ENCODE results near the gene LGMN.

LGMN gene

GRCh38 chr14:92719421-92719820, 29.0 kb downstream of the LGMN start:
- no peaks in the 10 kb centered on the region for H4K20me1 ChIP-seq (ENCODE audit: control insufficient read depth, insufficient read depth, low read depth, low read length)
- no peaks in the 10 kb centered on the region for H3K9me2 ChIP-seq (replicated peaks; ENCODE audit: control insufficient read depth, low read length)
- no peaks in the 10 kb centered on the region for H3K27me3 ChIP-seq (ENCODE audit: control insufficient read depth, low read length)
- H3K4me3 ChIP-seq (ENCODE audit: low read length), result no peak overlapping the region
- H3K79me2 ChIP-seq (ENCODE audit: control insufficient read depth, low read length), result no peaks in the 10 kb centered on the region
- H3F3A ChIP-seq (ENCODE audit: control insufficient read depth, insufficient read depth), result no peaks in the 10 kb centered on the region
- no peak overlapping the region for H3K4me2 ChIP-seq (ENCODE audit: low read length)
- TF ChIP-seq EZH2phosphoT487 (IDR thresholded peaks at IDR 0.05; ENCODE audit: borderline replicate concordance, low read length) (no peak), CTCF (IDR thresholded peaks at IDR 0.05; ENCODE audit: low read depth, low read length, poor library complexity, severe bottlenecking) (no peak)
- H3K36me3 ChIP-seq (ENCODE audit: control insufficient read depth, low read length), result no peaks in the 10 kb centered on the region
- no peak overlapping the region for H3K27ac ChIP-seq (ENCODE audit: low read depth, low read length)
- no peaks in the 10 kb centered on the region for H3K9me3 ChIP-seq (ENCODE audit: control insufficient read depth, insufficient read depth, low read length)
- no peaks in the 10 kb centered on the region for H3K4me1 ChIP-seq (ENCODE audit: control insufficient read depth, low read length)

- H3F3A ChIP-seq (ENCODE audit: control insufficient read depth, insufficient read depth), result no peaks in the 10 kb centered on the region
- TF ChIP-seq CTCF (IDR thresholded peaks at IDR 0.05; ENCODE audit: low read depth, low read length, poor library complexity, severe bottlenecking) (no peak), EZH2phosphoT487 (IDR thresholded peaks at IDR 0.05; ENCODE audit: borderline replicate concordance, low read length) (no peak)
- no peak overlapping the region for H3K27ac ChIP-seq (ENCODE audit: low read depth, low read length)
- H3K4me2 ChIP-seq (ENCODE audit: low read length), result no peak overlapping the region
- no peaks in the 10 kb centered on the region for H3K4me1 ChIP-seq (ENCODE audit: control insufficient read depth, low read length)
- no peaks in the 10 kb centered on the region for H3K9me3 ChIP-seq (ENCODE audit: control insufficient read depth, insufficient read depth, low read length)
- H3K79me2 ChIP-seq (ENCODE audit: control insufficient read depth, low read length), result no peaks in the 10 kb centered on the region
- no peaks in the 10 kb centered on the region for H3K36me3 ChIP-seq (ENCODE audit: control insufficient read depth, low read length)
- no peaks in the 10 kb centered on the region for H3K27me3 ChIP-seq (ENCODE audit: control insufficient read depth, low read length)
- no peaks in the 10 kb centered on the region for H3K9me2 ChIP-seq (replicated peaks; ENCODE audit: control insufficient read depth, low read length)
- no peak overlapping the region for H3K4me3 ChIP-seq (ENCODE audit: low read length)
- no peaks in the 10 kb centered on the region for H4K20me1 ChIP-seq (ENCODE audit: control insufficient read depth, insufficient read depth, low read depth, low read length)
These were observed 29.8 kb downstream of the LGMN start for GRCh38 chr14:92718664-92719063.

DNA sequence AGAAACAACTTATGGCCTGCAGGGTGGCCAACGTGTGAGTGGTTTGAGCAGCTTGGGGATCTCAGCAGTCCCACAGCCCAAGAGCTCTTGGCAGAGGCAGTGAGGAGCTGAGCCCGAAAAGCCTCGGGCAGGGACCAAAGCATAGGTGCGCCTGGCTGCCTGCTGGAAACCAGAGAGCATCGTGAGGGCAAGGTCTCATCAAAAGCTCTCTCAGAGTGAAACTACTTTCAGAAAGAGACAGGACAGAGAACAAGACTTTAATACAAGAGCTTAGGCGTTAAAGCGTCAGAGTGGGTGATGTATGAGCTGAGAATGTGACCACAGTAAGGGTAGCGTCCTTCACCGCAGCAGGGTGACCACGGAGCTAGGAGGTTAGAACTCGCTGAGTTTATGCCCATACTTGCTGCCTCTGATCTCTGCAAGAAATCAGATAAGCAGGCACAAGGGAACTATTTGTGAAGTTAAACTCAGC, 30.8 kb downstream of the LGMN start:
- Histone ChIP-seq H3K4me2 (ENCODE audit: low read length) (no peak overlapping the region), H3K9me3 (ENCODE audit: control insufficient read depth, insufficient read depth, low read length) (no peaks in the 10 kb centered on the region)
- TF ChIP-seq EZH2phosphoT487 (IDR thresholded peaks at IDR 0.05; ENCODE audit: borderline replicate concordance, low read length), result no peak
- no peak for TF ChIP-seq CTCF (IDR thresholded peaks at IDR 0.05; ENCODE audit: low read depth, low read length, poor library complexity, severe bottlenecking)

More for the DNA sequence above, 30.8 kb downstream of the LGMN start:
- Histone ChIP-seq H3K27ac (ENCODE audit: low read depth, low read length) (no peak overlapping the region), H3K9me2 (replicated peaks; ENCODE audit: control insufficient read depth, low read length) (no peaks in the 10 kb centered on the region), H3K79me2 (ENCODE audit: control insufficient read depth, low read length) (no peaks in the 10 kb centered on the region), H3K36me3 (ENCODE audit: control insufficient read depth, low read length) (no peaks in the 10 kb centered on the region), H3K27me3 (ENCODE audit: control insufficient read depth, low read length) (no peaks in the 10 kb centered on the region), H4K20me1 (ENCODE audit: control insufficient read depth, insufficient read depth, low read depth, low read length) (no peaks in the 10 kb centered on the region), H3F3A (ENCODE audit: control insufficient read depth, insufficient read depth) (no peaks in the 10 kb centered on the region), H3K4me1 (ENCODE audit: control insufficient read depth, low read length) (no peaks in the 10 kb centered on the region), H3K4me3 (ENCODE audit: low read length) (no peak overlapping the region)
